Limb (tissue), 2 donors: ENCODE measurements around the gene SAMD4A.

Experiments used
- DNase-seq, 2 donors: peaks; one replicate each; pipeline ENCODE4 v3.0.0-alpha.2; 2016; ENCODE audit errors: extremely low spot score in 2 of 2

The SAMD4A gene

GRCh38 chr14:54565785-54566409 is 1.0 kb upstream of the SAMD4A start:
- DNase-seq = peak; percentile 91 to 95

DNA sequence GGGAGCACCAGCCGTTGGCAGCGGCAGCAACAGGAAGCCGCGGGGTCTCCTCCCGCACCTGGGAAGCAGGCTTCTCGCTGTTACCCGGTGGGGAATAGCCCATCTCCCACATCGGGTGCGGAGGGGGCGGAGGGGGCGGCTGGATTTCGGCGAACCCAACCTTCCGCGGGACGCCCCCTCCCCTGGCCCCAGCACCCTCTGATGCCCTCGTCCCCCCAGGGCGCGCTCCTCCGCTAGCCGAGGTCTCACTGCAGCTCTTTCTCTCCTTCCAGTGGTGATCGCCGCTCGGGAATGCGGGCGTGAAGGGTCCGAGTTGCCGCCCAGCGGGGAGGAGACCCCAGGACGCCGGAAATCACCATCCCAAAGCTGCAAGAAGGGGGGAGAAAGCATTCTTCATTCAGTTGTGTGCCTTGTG is 303 bp downstream of the SAMD4A start:
- no peak for DNase-seq

- DNase-seq = peak in 1 of 2 donors; percentile 82
Measured at GRCh38 chr14:54567639-54568561, 972 bp downstream of the SAMD4A start.

- peak in 1 of 2 donors; percentile 58 for DNase-seq
Measured at GRCh38 chr14:54568821-54569595, 2.1 kb downstream of the SAMD4A start.

DNA sequence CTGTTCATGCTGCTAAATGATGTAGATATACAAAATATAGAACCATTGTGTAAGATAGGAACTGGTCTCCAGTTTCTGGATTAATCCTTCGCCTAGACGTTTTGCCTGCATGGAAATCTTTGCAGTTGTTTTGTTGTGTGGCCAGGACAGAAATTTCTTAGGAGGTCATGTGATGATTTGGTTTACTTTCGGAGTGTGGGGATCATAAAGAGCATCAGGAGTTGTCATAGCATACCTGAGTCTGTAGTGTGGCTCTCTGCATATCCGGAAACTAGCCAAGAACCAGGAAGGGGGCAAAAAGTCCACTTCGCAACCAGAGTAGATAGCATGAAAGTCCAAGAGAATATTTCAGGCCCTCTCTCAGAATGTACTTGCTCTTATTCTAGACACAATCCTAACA is 3.1 kb downstream of the SAMD4A start:
- no peak for DNase-seq

DNA sequence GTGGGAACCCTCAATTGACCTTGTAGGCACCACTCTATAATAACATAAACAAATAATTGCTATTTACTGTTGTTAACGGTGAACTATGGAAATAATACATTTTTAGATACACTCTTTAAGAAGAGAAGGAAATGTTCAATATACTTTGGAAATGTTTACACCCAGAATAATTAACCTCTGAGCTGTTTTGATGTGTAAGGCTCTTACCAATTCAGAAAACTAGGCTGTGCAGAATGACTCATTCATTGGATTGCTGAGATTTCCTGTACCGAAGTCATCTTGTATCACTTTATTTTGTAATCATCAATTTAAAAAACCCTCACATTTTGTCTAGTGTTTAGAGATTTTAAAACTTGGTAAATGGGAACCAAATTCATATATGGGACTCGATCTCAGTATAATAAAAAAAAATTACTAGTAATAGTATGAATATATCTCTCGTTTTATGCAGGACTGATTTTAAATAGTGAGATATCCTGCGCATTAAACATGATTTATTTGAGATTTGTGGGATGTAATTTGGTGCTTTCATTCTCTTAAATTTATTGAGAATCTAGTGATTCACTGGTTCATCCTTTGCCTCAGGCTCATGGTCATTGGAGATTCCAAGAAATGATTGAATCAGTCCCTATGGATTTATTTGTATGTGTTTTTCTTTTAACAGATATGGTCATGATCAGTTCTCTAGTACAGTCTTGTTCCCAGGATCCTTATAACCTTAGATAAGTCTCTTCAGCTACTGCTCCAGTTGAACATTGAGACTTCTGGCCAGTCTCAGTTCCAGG is 3.9 kb downstream of the SAMD4A start:
- no peak for DNase-seq

DNA sequence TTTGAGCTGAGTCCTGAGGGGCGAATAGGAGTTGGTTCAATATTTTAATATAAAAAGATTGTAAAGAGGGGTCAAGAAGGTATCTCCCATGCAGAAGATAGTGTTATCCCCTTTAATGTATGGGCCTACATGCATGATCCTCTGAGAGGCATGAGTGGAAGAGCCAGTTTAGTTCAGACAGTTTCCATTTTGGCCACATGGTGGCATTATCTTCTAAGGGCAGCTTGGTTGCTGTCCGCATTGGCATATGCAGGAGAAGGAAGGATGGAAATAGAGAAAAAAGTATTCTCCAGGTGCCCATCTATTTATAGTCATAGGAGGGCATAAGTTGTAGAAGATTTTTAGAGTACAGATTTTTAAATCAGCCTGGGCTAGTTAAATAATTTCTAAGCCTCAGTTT is 5.4 kb downstream of the SAMD4A start:
- DNase-seq = no peak

GRCh38 chr14:54574528-54574927 is 7.6 kb downstream of the SAMD4A start:
- no peak for DNase-seq

GRCh38 chr14:54577494-54577893 is 10.6 kb downstream of the SAMD4A start:
- no peak for DNase-seq

GRCh38 chr14:54577977-54578376 is 11.0 kb downstream of the SAMD4A start:
- DNase-seq = no peak

- DNase-seq = no peak
Measured at GRCh38 chr14:54579621-54580020, 12.7 kb downstream of the SAMD4A start.

DNA sequence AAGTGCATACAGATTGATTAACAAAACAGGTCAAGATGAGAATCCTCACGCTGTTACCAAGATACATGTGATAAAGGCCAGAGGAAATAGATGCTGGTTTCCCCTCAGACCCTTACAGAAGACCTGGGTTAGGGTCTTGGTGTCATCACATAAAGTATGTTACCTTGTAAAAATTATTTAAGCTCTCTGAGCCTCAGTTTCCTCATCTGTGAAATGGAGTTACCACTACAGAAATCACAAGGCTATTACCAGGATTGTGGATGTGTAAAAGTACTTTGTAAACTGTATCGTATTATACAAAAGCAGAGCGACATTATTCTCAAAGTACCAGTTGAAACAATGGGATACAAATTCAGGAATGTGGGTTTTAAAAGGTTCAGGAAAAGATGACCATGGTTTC is 14.0 kb downstream of the SAMD4A start:
- DNase-seq = no peak

GRCh38 chr14:54582334-54582733 is 15.4 kb downstream of the SAMD4A start:
- DNase-seq = no peak

DNA sequence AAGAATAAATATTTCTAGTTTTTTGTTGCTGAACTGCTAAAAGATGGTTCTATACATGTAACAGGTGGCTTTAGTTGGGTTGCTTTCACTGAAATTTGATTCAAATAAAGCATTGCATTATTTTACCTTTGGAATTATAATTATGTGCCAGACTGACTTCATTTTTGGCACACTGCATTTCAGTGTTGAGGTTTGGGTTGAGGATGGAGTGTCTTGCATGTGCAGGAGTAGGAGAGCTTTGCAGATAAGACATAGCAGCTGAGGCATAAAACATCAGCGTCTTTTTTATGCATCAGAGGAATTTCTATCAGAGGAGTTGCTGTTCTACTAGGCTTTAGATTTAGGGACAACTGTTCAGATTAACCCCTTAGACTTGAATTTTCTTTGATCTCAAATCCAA is 17.2 kb downstream of the SAMD4A start:
- no peak for DNase-seq

- DNase-seq = no peak
Measured at GRCh38 chr14:54585214-54585613, 18.3 kb downstream of the SAMD4A start.

- DNase-seq = no peak
Measured at GRCh38 chr14:54589076-54589475, 22.1 kb downstream of the SAMD4A start.

DNA sequence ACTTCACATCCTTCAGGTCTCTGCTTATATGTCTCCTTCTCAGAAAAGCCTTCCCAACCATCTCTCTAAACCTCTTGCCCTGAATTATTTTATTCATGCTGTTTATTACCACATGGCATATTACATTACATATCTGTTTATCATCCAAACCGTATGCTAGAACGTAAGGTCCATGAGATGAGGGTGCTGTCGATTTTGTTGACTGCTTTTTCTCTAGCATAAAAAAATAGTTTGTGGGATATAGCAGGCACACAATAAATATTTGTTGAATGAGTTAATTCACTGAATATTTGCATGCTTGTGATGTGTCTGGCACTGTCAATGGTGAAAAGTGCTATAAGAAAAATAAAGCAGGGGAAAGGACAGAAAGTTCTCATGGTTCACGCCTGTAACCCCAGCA is 22.9 kb downstream of the SAMD4A start:
- no peak for DNase-seq

DNA sequence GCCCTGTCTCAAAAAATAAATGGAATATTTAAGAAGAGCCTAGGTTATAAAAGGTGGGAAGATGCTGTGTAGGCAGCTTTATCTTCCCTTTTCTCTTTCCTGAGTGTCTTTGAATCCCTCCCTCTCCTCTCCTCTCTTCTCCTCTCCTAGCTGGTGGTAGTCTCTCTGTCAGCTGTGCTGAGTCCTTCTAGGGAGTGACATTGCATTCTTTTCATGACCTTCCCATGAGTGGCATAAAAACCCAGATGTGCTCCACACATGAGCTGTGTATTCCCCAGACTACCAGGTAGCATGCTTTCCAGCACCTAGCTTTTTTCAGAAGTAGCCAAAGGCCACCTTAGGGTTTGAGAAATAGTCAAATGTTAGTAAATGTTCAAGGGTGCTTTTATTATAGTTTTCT is 23.6 kb downstream of the SAMD4A start:
- DNase-seq = no peak

- no peak for DNase-seq
Measured at GRCh38 chr14:54591461-54591860, 24.5 kb downstream of the SAMD4A start.

GRCh38 chr14:54591866-54592265 is 24.9 kb downstream of the SAMD4A start:
- no peak for DNase-seq

GRCh38 chr14:54593860-54594259 is 26.9 kb downstream of the SAMD4A start:
- DNase-seq = no peak
